Osteoblast (primary cell): ENCODE results near the gene MYLK4. TPM values are rescaled to one million over a fixed set of nuclear protein-coding genes. Genes with fewer than 3 reads are reported as not detected.
A peak's percentile ranks its signal among the peaks of the same experiment; 100 is the strongest.
"Not testable (repeated sequence)": the region's sequence is repeated elsewhere in the genome, so short reads cannot be mapped to it uniquely, and the experiment has no call there.

Experiments
- DNase-seq: peaks from one replicate; pipeline ENCODE4 v3.0.0; 2011; ENCODE audit warnings: low spot score, mixed read lengths; ENCODE audit not compliant: insufficient read length; ENCODE audit errors: missing footprints
- H2AFZ ChIP-seq: 2 replicates; pipeline ENCODE4 v1.6.0; 2011; ENCODE audit warnings: mild to moderate bottlenecking, low read length
- H3K27ac ChIP-seq: 2 replicates; pipeline ENCODE4 v1.5.1; 2011; ENCODE audit warnings: mild to moderate bottlenecking, low read depth, low read length, moderate library complexity
- H3K27me3 ChIP-seq: 2 replicates; pipeline ENCODE4 v1.6.0; 2012; ENCODE audit warnings: mild to moderate bottlenecking, control low read depth, inconsistent platforms, low read length, moderate library complexity; ENCODE audit not compliant: insufficient read depth
- H3K36me3 ChIP-seq: 2 replicates; pipeline ENCODE4 v1.5.1; 2011; ENCODE audit warnings: mild to moderate bottlenecking, low read length, control low read depth, moderate library complexity; ENCODE audit not compliant: insufficient read depth
- H3K4me1 ChIP-seq: 2 replicates; pipeline ENCODE4 v1.5.1; 2011; ENCODE audit warnings: mild to moderate bottlenecking, low read length, control low read depth, moderate library complexity; ENCODE audit not compliant: insufficient read depth
- H3K4me2 ChIP-seq: 2 replicates; pipeline ENCODE4 v1.6.0; 2011; ENCODE audit warnings: mild to moderate bottlenecking, low read length; ENCODE audit not compliant: insufficient read depth
- H3K4me3 ChIP-seq: fragments of 200-600 bp; sonication (generic); 3 replicates; pipeline ENCODE4 v1.5.1; 2012; ENCODE audit warnings: mild to moderate bottlenecking, low read length, inconsistent platforms; ENCODE audit not compliant: insufficient read depth
- H3K79me2 ChIP-seq: 2 replicates; pipeline ENCODE4 v1.6.0; 2012; ENCODE audit warnings: mild to moderate bottlenecking, low read length, control low read depth, inconsistent platforms; ENCODE audit not compliant: insufficient read depth
- H3K9me3 ChIP-seq: 2 replicates; pipeline ENCODE4 v1.5.1; 2011; ENCODE audit warnings: low read depth, low read length, control low read depth
- H4K20me1 ChIP-seq: 2 replicates; pipeline ENCODE4 v1.6.0; 2012; ENCODE audit warnings: mild to moderate bottlenecking, low read length, control low read depth; ENCODE audit not compliant: insufficient read depth
- CTCF ChIP-seq: IDR thresholded peaks from 2 replicates; pipeline ENCODE4 v1.5.1; 2011; ENCODE audit warnings: mild to moderate bottlenecking, low read depth, low read length, moderate library complexity; ENCODE audit errors: extremely low read depth
- total RNA-seq: library from RNA; depleted of rRNA; stranded (reverse); fragments of >200 nt; gene quantifications from 2 replicates; pipeline ENCODE4 v1.2.3, GENCODE V29; 2012

Gene MYLK4
- total RNA-seq, 1 donor: 0.36 TPM

- H3K79me2 ChIP-seq: peaks cover 45% of the 10 kb centered on the region
- TF ChIP-seq CTCF: peak; percentile 43
- peak within 1 kb of the TSS; percentile 95 for H3K4me2 ChIP-seq
- H3K4me3 ChIP-seq: peak within 1 kb of the TSS; percentile 91
- peaks cover 6% of the 10 kb centered on the region for H3K36me3 ChIP-seq
- H3K4me1 ChIP-seq: peaks cover 16% of the 10 kb centered on the region
- H4K20me1 ChIP-seq: peaks cover 30% of the 10 kb centered on the region
- peak within 1 kb of the TSS; percentile 96 for H3K27ac ChIP-seq
- no peaks in the 10 kb centered on the region for H3K9me3 ChIP-seq
- peak; percentile 100 for DNase-seq
- peak within 1 kb of the TSS; percentile 91 for H2AFZ ChIP-seq
- no peaks in the 10 kb centered on the region for H3K27me3 ChIP-seq
Observed at GRCh38 chr6:2765166-2765895, 14.6 kb upstream of the MYLK4 start, which contains the start of gene WRNIP1. Gene WRNIP1, plus strand, starts transcription at chr6:2765393. Its CDS starts 230 bp downstream, at chr6:2765623.

- Histone ChIP-seq H4K20me1 (peaks cover 26% of the 10 kb centered on the region), H3K27ac (peak overlapping the region; percentile 96), H3K27me3 (no peaks in the 10 kb centered on the region), H3K79me2 (peaks cover 39% of the 10 kb centered on the region), H2AFZ (peak overlapping the region; percentile 91), H3K4me1 (peaks cover 16% of the 10 kb centered on the region), H3K36me3 (no peaks in the 10 kb centered on the region), H3K9me3 (no peaks in the 10 kb centered on the region), H3K4me3 (peak overlapping the region; percentile 78), H3K4me2 (peak overlapping the region; percentile 95)
- no peak for TF ChIP-seq CTCF
- peak; percentile 98 for DNase-seq
Observed at GRCh38 chr6:2764610-2765165, 14.0 kb upstream of the MYLK4 start.

GRCh38 chr6:2763876-2764540 is 13.3 kb upstream of the MYLK4 start:
- peak overlapping the region; percentile 91 for H2AFZ ChIP-seq
- H3K36me3 ChIP-seq: no peaks in the 10 kb centered on the region
- peaks cover 33% of the 10 kb centered on the region for H3K79me2 ChIP-seq
- H4K20me1 ChIP-seq: peaks cover 25% of the 10 kb centered on the region
- H3K4me1 ChIP-seq: peaks cover 16% of the 10 kb centered on the region
- H3K27me3 ChIP-seq: no peaks in the 10 kb centered on the region
- no peaks in the 10 kb centered on the region for H3K9me3 ChIP-seq
- H3K4me3 ChIP-seq: peak overlapping the region; percentile 78
- H3K4me2 ChIP-seq: peak overlapping the region; percentile 95
- peak overlapping the region; percentile 96 for H3K27ac ChIP-seq
- no peak for DNase-seq
- TF ChIP-seq CTCF: no peak

GRCh38 chr6:2763345-2763841 is 12.7 kb upstream of the MYLK4 start:
- no peak overlapping the region for H3K4me3 ChIP-seq

GRCh38 chr6:2762868-2763267 is 12.1 kb upstream of the MYLK4 start:
- not testable (repeated sequence) for H3K4me1 ChIP-seq, H3K27ac ChIP-seq, H2AFZ ChIP-seq, H3K9me3 ChIP-seq, H3K4me3 ChIP-seq, H3K4me2 ChIP-seq, DNase-seq, H3K36me3 ChIP-seq, H3K27me3 ChIP-seq
- peaks cover 16% of the 10 kb centered on the region for H4K20me1 ChIP-seq
- peaks cover 22% of the 10 kb centered on the region for H3K79me2 ChIP-seq

More at GRCh38 chr6:2763345-2763841, 12.7 kb upstream of the MYLK4 start:
- Histone ChIP-seq H4K20me1 (peaks cover 21% of the 10 kb centered on the region), H2AFZ (no peak overlapping the region), H3K27ac (no peak overlapping the region), H3K79me2 (peaks cover 27% of the 10 kb centered on the region), H3K27me3 (no peaks in the 10 kb centered on the region), H3K4me2 (no peak overlapping the region), H3K4me1 (peaks cover 13% of the 10 kb centered on the region), H3K36me3 (no peaks in the 10 kb centered on the region), H3K9me3 (no peaks in the 10 kb centered on the region)
- no peak for DNase-seq
- no peak for TF ChIP-seq CTCF
